ENCODE results near the gene NCAM2. TPM values are rescaled to one million over a fixed set of nuclear protein-coding genes. Genes with fewer than 3 reads are reported as not detected.
A peak's percentile ranks its signal among the peaks of the same experiment; 100 is the strongest.

NCAM2 gene
- total RNA-seq (6.3 and 14.4 TPM in 2 replicates), polyA plus RNA-seq (1.7 and 2.3 TPM in 2 replicates)

DNA sequence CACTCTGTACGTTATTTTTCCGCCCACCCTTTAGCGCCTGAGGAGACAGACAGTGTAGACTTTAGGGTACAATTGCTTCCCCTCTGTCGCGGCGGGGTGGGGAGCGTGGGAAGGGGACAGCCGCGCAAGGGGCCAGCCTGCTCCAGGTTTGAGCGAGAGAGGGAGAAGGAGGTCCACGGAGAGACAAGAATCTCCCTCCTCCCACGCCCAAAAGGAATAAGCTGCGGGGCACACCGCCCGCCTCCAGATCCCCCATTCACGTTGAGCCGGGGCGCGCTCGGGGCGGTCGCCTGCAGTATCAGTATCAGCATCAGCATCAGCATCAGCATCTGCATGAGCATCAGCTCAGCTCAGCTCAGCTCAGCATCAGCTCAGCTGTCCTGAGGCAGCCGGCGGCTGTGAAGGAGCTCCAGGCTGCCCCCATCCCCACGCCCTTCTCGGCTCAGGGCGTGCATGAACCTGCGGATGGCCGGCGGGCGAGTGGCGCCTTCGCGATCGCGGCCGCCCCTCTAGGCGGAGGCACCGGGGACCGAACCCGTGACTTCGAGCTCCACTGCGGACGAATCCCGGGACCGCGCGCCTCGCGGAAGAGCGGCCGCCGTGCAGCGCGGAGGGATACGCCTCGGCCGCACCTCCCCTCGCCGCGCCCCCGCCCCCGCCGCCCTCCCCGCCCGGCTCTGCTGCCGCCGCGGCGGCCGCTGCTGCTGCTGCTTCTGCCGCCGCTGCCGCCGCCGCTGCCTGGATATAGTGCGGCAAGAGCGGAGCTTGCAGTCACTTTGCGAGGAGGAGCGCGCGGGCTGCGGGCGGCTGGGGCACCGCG, at the start of gene NCAM2:
TSS of gene NCAM2 (plus strand) at position 774 of the 820 bp plus-strand sequence.
- Histone ChIP-seq H3K4me1 (ENCODE audit: insufficient read depth) (no peaks in the 10 kb centered on the region), H3K27me3 (peaks cover 12% of the 10 kb centered on the region), H3K4me2 (peak within 1 kb of the TSS; percentile 94), H4K20me1 (ENCODE audit: insufficient read depth, poor library complexity, severe bottlenecking) (no peaks in the 10 kb centered on the region), H3K36me3 (replicated peaks; ENCODE audit: insufficient read depth, low read depth) (no peaks in the 10 kb centered on the region), H3K79me2 (no peaks in the 10 kb centered on the region), H3K27ac (no peak within 1 kb of the TSS), H3K9me3 (ENCODE audit: low read depth) (no peaks in the 10 kb centered on the region), H2AFZ (peak within 1 kb of the TSS; percentile 97), H3K4me3 (peak within 1 kb of the TSS; percentile 53), H3K9me2 (replicated peaks; ENCODE audit: insufficient read depth) (no peaks in the 10 kb centered on the region)
- peak; percentile 89 for DNase-seq (ENCODE audit: low spot score)
- 3% methylated on average over 43 of the region's 86 CpGs for WGBS (ENCODE audit: low lambda C conversion rate, missing lambda C conversion rate)
- TF ChIP-seq EZH2phosphoT487 (IDR thresholded peaks at IDR 0.05; ENCODE audit: low read depth, severe bottlenecking, unreplicated experiment) (no peak), EZH2 (IDR thresholded peaks at IDR 0.05; ENCODE audit: borderline replicate concordance) (no peak)
- TF ChIP-seq, protein P1, sequence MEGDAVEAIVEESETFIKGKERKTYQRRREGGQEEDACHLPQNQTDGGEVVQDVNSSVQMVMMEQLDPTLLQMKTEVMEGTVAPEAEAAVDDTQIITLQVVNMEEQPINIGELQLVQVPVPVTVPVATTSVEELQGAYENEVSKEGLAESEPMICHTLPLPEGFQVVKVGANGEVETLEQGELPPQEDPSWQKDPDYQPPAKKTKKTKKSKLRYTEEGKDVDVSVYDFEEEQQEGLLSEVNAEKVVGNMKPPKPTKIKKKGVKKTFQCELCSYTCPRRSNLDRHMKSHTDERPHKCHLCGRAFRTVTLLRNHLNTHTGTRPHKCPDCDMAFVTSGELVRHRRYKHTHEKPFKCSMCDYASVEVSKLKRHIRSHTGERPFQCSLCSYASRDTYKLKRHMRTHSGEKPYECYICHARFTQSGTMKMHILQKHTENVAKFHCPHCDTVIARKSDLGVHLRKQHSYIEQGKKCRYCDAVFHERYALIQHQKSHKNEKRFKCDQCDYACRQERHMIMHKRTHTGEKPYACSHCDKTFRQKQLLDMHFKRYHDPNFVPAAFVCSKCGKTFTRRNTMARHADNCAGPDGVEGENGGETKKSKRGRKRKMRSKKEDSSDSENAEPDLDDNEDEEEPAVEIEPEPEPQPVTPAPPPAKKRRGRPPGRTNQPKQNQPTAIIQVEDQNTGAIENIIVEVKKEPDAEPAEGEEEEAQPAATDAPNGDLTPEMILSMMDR (IDR thresholded peaks at IDR 0.05; ENCODE audit: poor library complexity) = no peak

DNA sequence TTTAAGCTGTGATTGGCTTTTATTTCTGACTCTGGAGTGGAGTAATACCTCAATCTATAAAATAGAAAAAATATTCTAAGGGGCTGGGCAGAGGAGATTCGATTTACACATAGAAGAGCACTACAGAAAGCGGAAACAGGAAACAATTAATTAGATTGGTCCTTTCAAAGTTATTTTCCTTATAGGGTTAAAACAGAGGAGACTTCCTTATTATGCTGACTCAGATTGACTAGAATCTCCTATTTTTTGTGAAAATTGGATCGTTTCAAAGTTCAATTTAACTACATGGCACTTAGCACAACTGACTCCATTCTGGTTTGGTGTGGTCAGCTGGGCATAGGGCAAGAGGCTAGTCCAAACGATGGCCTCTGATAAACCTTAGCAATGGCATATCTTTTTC, 48.3 kb upstream of the NCAM2 start:
- TF ChIP-seq, protein P1 (IDR thresholded peaks at IDR 0.05; ENCODE audit: poor library complexity) = no peak
- TF ChIP-seq EZH2 (IDR thresholded peaks at IDR 0.05; ENCODE audit: borderline replicate concordance) (no peak), EZH2phosphoT487 (IDR thresholded peaks at IDR 0.05; ENCODE audit: low read depth, severe bottlenecking, unreplicated experiment) (no peak)
- H3K27me3 ChIP-seq = no peaks in the 10 kb centered on the region
- H4K20me1 ChIP-seq (ENCODE audit: insufficient read depth, poor library complexity, severe bottlenecking) = no peaks in the 10 kb centered on the region
- no peaks in the 10 kb centered on the region for H3K36me3 ChIP-seq (replicated peaks; ENCODE audit: insufficient read depth, low read depth)
- H3K9me3 ChIP-seq (ENCODE audit: low read depth) = no peaks in the 10 kb centered on the region
- WGBS (ENCODE audit: low lambda C conversion rate, missing lambda C conversion rate) = 66% methylated on average over 4 of the region's 4 CpGs
- no peaks in the 10 kb centered on the region for H3K79me2 ChIP-seq
- no peak overlapping the region for H3K27ac ChIP-seq
- no peak overlapping the region for H3K4me3 ChIP-seq
- no peak for DNase-seq (ENCODE audit: low spot score)
- no peak overlapping the region for H3K4me2 ChIP-seq
- H3K4me1 ChIP-seq (ENCODE audit: insufficient read depth) = no peaks in the 10 kb centered on the region
- no peaks in the 10 kb centered on the region for H3K9me2 ChIP-seq (replicated peaks; ENCODE audit: insufficient read depth)
- no peak overlapping the region for H2AFZ ChIP-seq

DNA sequence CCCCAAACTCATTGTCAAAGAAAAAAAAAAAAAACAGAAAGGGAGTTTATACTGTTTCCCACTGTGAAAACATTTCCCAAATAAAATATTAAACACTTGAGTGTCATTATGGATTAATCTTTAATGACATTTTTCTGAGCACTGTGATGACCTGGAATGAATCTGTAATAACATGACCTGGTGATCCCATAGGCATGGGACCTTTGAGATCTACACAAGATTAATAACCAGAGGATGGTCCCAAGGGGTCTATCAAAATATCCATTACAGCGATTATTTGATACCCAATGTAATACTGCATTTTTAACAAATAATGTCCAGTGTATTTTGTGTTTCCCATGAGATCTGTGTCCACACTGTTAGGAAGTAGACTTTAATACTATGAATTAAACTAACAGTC, 32.4 kb upstream of the NCAM2 start:
- Histone ChIP-seq H3K4me3 (no peak overlapping the region), H3K27me3 (no peaks in the 10 kb centered on the region), H3K4me2 (no peak overlapping the region), H3K79me2 (no peaks in the 10 kb centered on the region), H2AFZ (no peak overlapping the region), H3K27ac (no peak overlapping the region), H3K4me1 (ENCODE audit: insufficient read depth) (no peaks in the 10 kb centered on the region), H3K9me2 (replicated peaks; ENCODE audit: insufficient read depth) (no peaks in the 10 kb centered on the region), H3K9me3 (ENCODE audit: low read depth) (no peaks in the 10 kb centered on the region), H3K36me3 (replicated peaks; ENCODE audit: insufficient read depth, low read depth) (no peaks in the 10 kb centered on the region), H4K20me1 (ENCODE audit: insufficient read depth, poor library complexity, severe bottlenecking) (no peaks in the 10 kb centered on the region)
- no peak for TF ChIP-seq EZH2phosphoT487 (IDR thresholded peaks at IDR 0.05; ENCODE audit: low read depth, severe bottlenecking, unreplicated experiment)
- TF ChIP-seq EZH2 (IDR thresholded peaks at IDR 0.05; ENCODE audit: borderline replicate concordance) = no peak
- TF ChIP-seq, protein P1 (IDR thresholded peaks at IDR 0.05; ENCODE audit: poor library complexity) = no peak
- DNase-seq (ENCODE audit: low spot score) = no peak
- whole genome bisulfite sequencing (ENCODE audit: low lambda C conversion rate, missing lambda C conversion rate) = 83% methylated on average over 1 of the region's 1 CpG

Data from hepatocyte (in vitro differentiated cells).